ENCODE data around the gene UBN1.

UBN1 gene

GRCh38 chr16:4898811-4899473 is 51.7 kb downstream of the UBN1 start:
- DNase-seq (ENCODE audit: low read depth) = no peak
- no peak overlapping the region for H3K4me3 ChIP-seq (ENCODE audit: low read depth, low read length)
- no peak for TF ChIP-seq CTCF (conservative IDR thresholded peaks at IDR 0.05; ENCODE audit: low read depth, low read length)

DNA sequence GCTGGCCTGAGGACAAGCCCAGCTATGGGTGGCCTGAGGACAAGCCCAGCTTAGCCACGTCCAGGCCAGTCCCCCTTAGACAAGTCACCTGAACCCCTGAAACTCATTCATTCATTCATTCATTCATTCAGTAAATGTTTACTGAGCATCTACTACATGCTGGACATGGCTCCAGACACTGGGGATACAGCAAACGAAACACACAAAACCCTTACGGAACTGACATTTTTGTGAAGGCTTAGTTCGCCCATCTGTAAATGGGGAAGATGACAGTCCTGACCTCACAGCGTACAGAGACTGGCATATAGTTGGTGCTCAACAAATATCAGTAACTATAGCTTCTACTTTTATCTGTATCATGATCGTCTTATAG is 52.2 kb downstream of the UBN1 start:
- no peak for DNase-seq (ENCODE audit: low read depth)
- TF ChIP-seq CTCF (conservative IDR thresholded peaks at IDR 0.05; ENCODE audit: low read depth, low read length) = no peak
- no peak overlapping the region for H3K4me3 ChIP-seq (ENCODE audit: low read depth, low read length)

- H3K4me3 ChIP-seq (ENCODE audit: low read depth, low read length) = no peak overlapping the region
- no peak for TF ChIP-seq CTCF (conservative IDR thresholded peaks at IDR 0.05; ENCODE audit: low read depth, low read length)
- no peak for DNase-seq (ENCODE audit: low read depth)
Observed at GRCh38 chr16:4900036-4900435, 52.8 kb downstream of the UBN1 start.

GRCh38 chr16:4900750-4901149 is 53.5 kb downstream of the UBN1 start:
- no peak for DNase-seq (ENCODE audit: low read depth)
- H3K4me3 ChIP-seq (ENCODE audit: low read depth, low read length) = no peak overlapping the region
- TF ChIP-seq CTCF (conservative IDR thresholded peaks at IDR 0.05; ENCODE audit: low read depth, low read length) = no peak

DNA sequence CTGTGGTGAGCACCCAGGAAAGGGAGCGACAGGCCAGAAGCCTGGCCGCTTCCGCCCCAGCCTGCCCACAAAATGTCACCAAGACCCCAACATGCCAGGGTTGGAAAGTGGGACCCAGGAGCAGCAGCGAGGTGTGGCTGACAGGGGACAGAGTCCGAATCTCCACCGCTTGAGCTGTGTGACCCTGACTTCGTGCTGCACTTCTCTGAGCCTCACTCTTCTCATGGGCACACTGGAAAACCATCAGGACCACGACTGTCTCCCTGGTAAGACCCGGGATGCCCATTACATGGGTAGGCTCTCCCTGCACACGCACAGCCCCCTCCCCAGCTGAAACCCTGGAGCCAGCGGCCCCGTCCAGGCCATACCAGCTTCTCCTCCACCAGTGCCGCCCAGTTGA is 54.8 kb downstream of the UBN1 start:
- DNase-seq (ENCODE audit: low read depth) = no peak
- H3K4me3 ChIP-seq (ENCODE audit: low read depth, low read length) = no peak overlapping the region
- TF ChIP-seq CTCF (conservative IDR thresholded peaks at IDR 0.05; ENCODE audit: low read depth, low read length) = no peak

DNA sequence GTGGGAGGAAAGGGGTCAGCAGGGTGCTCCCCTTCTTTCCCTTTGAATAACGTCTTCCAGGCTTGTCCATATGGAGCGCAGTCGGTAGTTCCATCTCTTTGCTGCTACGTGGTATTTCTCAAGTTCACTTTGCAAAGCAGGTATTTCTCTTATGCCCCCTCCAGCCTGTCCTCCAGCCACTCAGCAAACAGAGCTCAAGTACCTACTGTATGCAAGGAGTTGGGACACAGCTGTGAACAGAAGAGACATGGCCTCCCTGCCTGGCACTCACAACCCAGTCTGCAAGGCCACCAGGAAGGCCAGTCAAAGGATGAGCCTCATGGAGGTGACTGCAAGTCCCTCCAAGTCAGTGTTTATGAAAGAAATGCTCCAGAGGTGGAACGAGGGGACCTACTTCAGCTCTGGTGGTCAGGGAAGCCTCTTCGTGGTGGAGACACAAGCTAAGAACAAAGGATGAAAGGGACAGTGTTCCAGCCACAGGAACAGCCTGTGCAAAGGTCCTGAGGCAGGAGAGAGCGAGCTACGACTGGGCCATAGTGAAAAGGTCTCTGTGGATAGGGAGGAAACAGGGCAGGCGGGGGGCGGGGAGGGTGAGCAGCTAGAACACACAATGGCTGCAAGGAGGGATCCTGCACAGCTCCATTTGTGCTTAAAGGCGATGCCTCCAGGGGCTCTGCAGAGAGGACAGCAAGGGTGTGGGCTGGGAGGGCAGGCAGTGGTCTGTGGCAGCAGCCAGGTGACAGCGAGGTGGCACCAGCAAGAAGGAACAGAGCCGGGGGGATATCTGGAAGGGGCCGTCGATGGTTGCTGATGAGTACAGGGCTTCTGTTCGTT is 57.0 kb downstream of the UBN1 start:
- no peak for DNase-seq (ENCODE audit: low read depth)
- H3K4me3 ChIP-seq (ENCODE audit: low read depth, low read length) = no peak overlapping the region
- no peak for TF ChIP-seq CTCF (conservative IDR thresholded peaks at IDR 0.05; ENCODE audit: low read depth, low read length)

Data from choroid plexus epithelial cell (primary cell).